ENCODE results near the gene NEDD4.

- TF ChIP-seq CTCF (optimal IDR thresholded peaks at IDR 0.05 in 1 of 3, IDR thresholded peaks at IDR 0.05 in 1 of 3, conservative IDR thresholded peaks at IDR 0.05 in 1 of 3; ENCODE audit: extremely low read depth in 1 of 3, insufficient read depth in 2 of 3, low read length in 3 of 3) (no peak), EZH2 (IDR thresholded peaks at IDR 0.05; ENCODE audit: low read length) (no peak)
Measured at GRCh38 chr15:55829826-55830225, 163.6 kb downstream of the NEDD4 start.

Measured in keratinocyte (primary cell).